Mesenchymal stem cell (in vitro differentiated cells and primary cell): ENCODE results near the gene POU1F1.
"Not testable (repeated sequence)": the region's sequence is repeated elsewhere in the genome, so short reads cannot be mapped to it uniquely, and the experiment has no call there.

Source experiments
- DNase-seq: peaks from one replicate; pipeline ENCODE4 v3.0.0-alpha.2; 2013
- H2AFZ ChIP-seq: one replicate; pipeline ENCODE4 v1.6.1; 2013; ENCODE audit warnings: low read depth, mild to moderate bottlenecking, control low read depth, inconsistent platforms, low read length, moderate library complexity
- H2AK5ac ChIP-seq: 2 replicates; pipeline ENCODE4 v1.6.1; 2013; ENCODE audit warnings: low read length, moderate library complexity, mild to moderate bottlenecking, inconsistent platforms; ENCODE audit not compliant: severe bottlenecking
- H2BK120ac ChIP-seq: one replicate; pipeline ENCODE4 v1.6.1; 2013; ENCODE audit warnings: low read depth, mild to moderate bottlenecking, inconsistent platforms, low read length, moderate library complexity
- H2BK12ac ChIP-seq, 2 experiments: one replicate each; pipeline ENCODE4 v1.6.1; 2013; ENCODE audit warnings: inconsistent platforms in 2 of 2, low read length in 2 of 2, mild to moderate bottlenecking in 2 of 2, moderate library complexity in 2 of 2, control low read depth in 1 of 2
- H2BK15ac ChIP-seq: one replicate; pipeline ENCODE4 v1.6.1; 2013; ENCODE audit warnings: mild to moderate bottlenecking, low read depth, inconsistent platforms; ENCODE audit not compliant: poor library complexity, severe bottlenecking
- H2BK5ac ChIP-seq: 2 replicates; pipeline ENCODE4 v1.6.1; 2013; ENCODE audit warnings: low read depth, mild to moderate bottlenecking, low read length, control low read depth, inconsistent platforms; ENCODE audit not compliant: poor library complexity, severe bottlenecking
- H3K14ac ChIP-seq, 2 experiments: one replicate each; pipeline ENCODE4 v1.6.1; 2013; ENCODE audit warnings: inconsistent platforms in 2 of 2, low read length in 2 of 2, control low read depth in 1 of 2, mild to moderate bottlenecking in 1 of 2, moderate library complexity in 1 of 2
- H3K18ac ChIP-seq, 2 experiments: one replicate each; pipeline ENCODE4 v1.6.1; 2013; ENCODE audit warnings: inconsistent platforms in 2 of 2, low read length in 2 of 2, control low read depth in 1 of 2, low read depth in 1 of 2, mild to moderate bottlenecking in 1 of 2
- H3K23ac ChIP-seq, 2 experiments: one replicate each; pipeline ENCODE4 v1.6.1; 2013; ENCODE audit warnings: inconsistent platforms in 2 of 2, low read length in 2 of 2, mild to moderate bottlenecking in 2 of 2, moderate library complexity in 2 of 2, control low read depth in 1 of 2
- H3K27ac ChIP-seq: 2 replicates; pipeline ENCODE4 v1.5.1; 2013; ENCODE audit warnings: mild to moderate bottlenecking, moderate library complexity, low read length, control low read depth, inconsistent platforms; ENCODE audit not compliant: poor library complexity, severe bottlenecking
- H3K27me3 ChIP-seq, 2 experiments: 2 replicates each; pipeline versions ENCODE4 v1.6.1 to v1.7.0; 2013; ENCODE audit warnings: low read length in 2 of 2, mild to moderate bottlenecking in 2 of 2, moderate library complexity in 2 of 2, control low read depth in 1 of 2, inconsistent platforms in 1 of 2; ENCODE audit not compliant: control insufficient read depth in 1 of 2, insufficient read depth in 1 of 2
- H3K36me3 ChIP-seq, 2 experiments: 2 replicates each; pipeline versions ENCODE4 v1.6.1 to v1.7.0; 2013; ENCODE audit warnings: low read length in 2 of 2, control low read depth in 1 of 2, inconsistent platforms in 1 of 2, low read depth in 1 of 2, mild to moderate bottlenecking in 1 of 2; ENCODE audit not compliant: insufficient read depth in 2 of 2, control insufficient read depth in 1 of 2
- H3K4ac ChIP-seq, 2 experiments: one replicate each; pipeline ENCODE4 v1.6.1; 2013; ENCODE audit warnings: inconsistent platforms in 2 of 2, low read length in 2 of 2, mild to moderate bottlenecking in 2 of 2, moderate library complexity in 2 of 2, control low read depth in 1 of 2, low read depth in 1 of 2
- H3K4me1 ChIP-seq: 2 replicates; pipeline ENCODE4 v1.6.1; 2013; ENCODE audit warnings: low read depth, low read length, control low read depth; ENCODE audit not compliant: control insufficient read depth, insufficient read depth
- H3K4me2 ChIP-seq: 2 replicates; pipeline ENCODE4 v1.6.1; 2013; ENCODE audit warnings: low read length, mild to moderate bottlenecking, inconsistent platforms; ENCODE audit not compliant: poor library complexity, severe bottlenecking
- H3K4me3 ChIP-seq, 2 experiments: 2 replicates each; pipeline versions ENCODE4 v1.5.1 to v1.7.0; 2013; ENCODE audit warnings: low read length in 2 of 2, mild to moderate bottlenecking in 2 of 2, control low read depth in 1 of 2, low read depth in 1 of 2; ENCODE audit not compliant: insufficient read depth in 1 of 2
- H3K79me1 ChIP-seq: replicated peaks from 2 replicates; pipeline ENCODE4 v1.6.1; 2013; ENCODE audit warnings: mild to moderate bottlenecking, control low read depth, low read length, inconsistent platforms; ENCODE audit not compliant: poor library complexity, severe bottlenecking
- H3K9ac ChIP-seq: 2 replicates; pipeline ENCODE4 v1.7.0; 2013; ENCODE audit warnings: mild to moderate bottlenecking, low read length, moderate library complexity
- H3K9me3 ChIP-seq: 2 replicates; pipeline ENCODE4 v1.7.0; 2013; ENCODE audit warnings: mild to moderate bottlenecking, low read length; ENCODE audit not compliant: control insufficient read depth
- H4K8ac ChIP-seq: one replicate; pipeline ENCODE4 v1.6.1; 2013; ENCODE audit warnings: inconsistent platforms, mild to moderate bottlenecking, low read length, moderate library complexity
- H4K91ac ChIP-seq: one replicate; pipeline ENCODE4 v1.6.1; 2013; ENCODE audit warnings: mild to moderate bottlenecking, low read length, inconsistent platforms
- WGBS: methylation state at CpG from one replicate; pipeline ENCODE4 v1.1.7; 2013; ENCODE audit warnings: mixed read lengths; 5-methylcytosine and 5-hydroxymethylcytosine counted together

POU1F1 gene

DNA sequence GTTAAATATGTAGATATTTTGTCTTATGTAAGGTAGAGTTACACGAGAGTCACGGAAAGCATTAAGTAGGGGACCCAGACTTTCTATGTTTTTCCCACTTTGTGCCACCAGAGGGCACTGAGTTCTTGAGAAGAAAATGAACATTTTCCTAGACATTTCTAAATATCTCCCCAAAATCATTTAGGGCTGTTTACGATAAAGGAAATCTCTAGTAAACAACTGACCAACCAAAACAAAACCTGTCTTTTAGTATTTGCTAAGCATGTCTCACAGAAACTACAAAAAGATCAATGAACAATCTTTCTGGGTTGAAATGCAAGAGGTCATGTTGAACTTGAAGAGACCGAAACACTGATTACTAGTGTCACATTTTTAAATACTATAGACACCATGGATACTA, 16.1 kb downstream of the POU1F1 start:
- H3K9ac ChIP-seq = peak overlapping the region; percentile 78
- peak overlapping the region in 1 of 2 experiments; percentile 23 for H3K4me3 ChIP-seq
- no peaks in the 10 kb centered on the region for H3K9me3 ChIP-seq
- H3K4me2 ChIP-seq = no peak overlapping the region
- peak; percentile 64 for DNase-seq
- no peaks in the 10 kb centered on the region for H3K4me1 ChIP-seq
- H4K91ac ChIP-seq = no peak overlapping the region
- no peak overlapping the region for H2BK5ac ChIP-seq
- no peak overlapping the region for H2AFZ ChIP-seq
- 43% methylated on average over 1 of the region's 4 CpGs for WGBS
- no peak overlapping the region for H3K14ac ChIP-seq
- H2BK120ac ChIP-seq = no peak overlapping the region
- H2AK5ac ChIP-seq = no peak overlapping the region
- H3K27ac ChIP-seq = no peak overlapping the region
- no peak overlapping the region for H3K4ac ChIP-seq
- H3K18ac ChIP-seq = no peak overlapping the region
- H2BK12ac ChIP-seq = no peak overlapping the region
- no peaks in the 10 kb centered on the region for H3K27me3 ChIP-seq
- no peak overlapping the region for H2BK15ac ChIP-seq
- H3K79me1 ChIP-seq = no peaks in the 10 kb centered on the region
- H3K23ac ChIP-seq = no peak overlapping the region
- no peak overlapping the region for H4K8ac ChIP-seq
- peaks cover 0 to 10% of the 10 kb centered on the region in 2 experiments for H3K36me3 ChIP-seq

DNA sequence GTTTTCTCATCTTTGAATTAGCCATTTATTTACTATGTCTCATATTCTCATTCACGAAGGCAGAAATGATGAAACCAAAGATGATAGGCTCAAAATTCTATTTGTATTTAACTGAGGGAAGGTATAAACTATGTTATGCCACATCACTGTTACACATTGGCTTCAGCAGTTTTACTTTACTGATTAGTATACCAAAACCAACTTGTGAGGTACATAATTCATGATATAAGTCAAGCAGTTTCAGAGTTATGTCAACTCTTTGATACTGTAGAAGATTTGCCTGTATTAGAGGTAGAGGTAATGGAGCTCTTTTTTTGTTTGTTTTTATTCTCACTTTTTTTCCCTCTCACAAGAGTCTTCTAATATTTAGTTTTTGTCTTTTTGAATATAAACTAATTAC, 26.4 kb downstream of the POU1F1 start:
- WGBS = no CpG with 5 or more reads among the region's 1 CpG
- no peak overlapping the region for H3K18ac ChIP-seq
- no peak overlapping the region for H2BK120ac ChIP-seq

DNA sequence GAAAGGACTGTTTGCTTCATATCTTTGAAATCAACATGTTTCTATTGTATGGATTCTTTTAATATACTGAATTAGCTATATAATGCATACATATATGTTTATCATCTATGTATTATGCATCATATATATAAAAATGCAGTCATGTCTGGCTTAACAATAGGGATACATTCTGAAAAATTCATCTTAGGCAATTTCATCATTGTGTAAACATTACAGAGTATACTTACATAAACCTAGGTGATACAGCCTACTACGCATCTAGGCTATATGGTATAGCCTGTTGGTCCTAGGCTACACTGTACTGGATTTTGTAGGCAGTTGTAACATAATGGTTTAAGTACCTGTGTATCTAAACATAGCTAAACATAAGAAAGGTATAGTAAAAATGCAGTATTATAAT, 27.6 kb downstream of the POU1F1 start:
- Histone ChIP-seq H3K27me3 (no peaks in the 10 kb centered on the region), H2BK12ac (no peak overlapping the region), H3K4me3 (no peak overlapping the region), H3K18ac (no peak overlapping the region), H3K4me2 (no peak overlapping the region), H3K4ac (no peak overlapping the region), H3K9ac (no peak overlapping the region), H4K91ac (no peak overlapping the region), H3K23ac (no peak overlapping the region), H4K8ac (no peak overlapping the region), H3K9me3 (no peaks in the 10 kb centered on the region), H2BK5ac (no peak overlapping the region), H3K4me1 (no peaks in the 10 kb centered on the region), H3K36me3 (peaks cover 0 to 67% of the 10 kb centered on the region in 2 experiments), H2AFZ (no peak overlapping the region), H2BK15ac (no peak overlapping the region), H3K79me1 (peaks cover 4% of the 10 kb centered on the region), H3K27ac (no peak overlapping the region), H2AK5ac (no peak overlapping the region), H2BK120ac (no peak overlapping the region), H3K14ac (no peak overlapping the region)
- WGBS = no CpG with 5 or more reads among the region's 1 CpG
- DNase-seq = no peak

More for the DNA sequence above, 26.4 kb downstream of the POU1F1 start:
- Histone ChIP-seq H2AFZ (no peak overlapping the region), H2BK12ac (no peak overlapping the region), H4K91ac (no peak overlapping the region), H2AK5ac (no peak overlapping the region), H3K79me1 (peaks cover 4% of the 10 kb centered on the region), H3K4me1 (no peaks in the 10 kb centered on the region), H3K36me3 (peaks cover 0 to 76% of the 10 kb centered on the region in 2 experiments), H2BK5ac (no peak overlapping the region), H2BK15ac (no peak overlapping the region), H3K23ac (no peak overlapping the region), H3K9ac (no peak overlapping the region), H3K9me3 (no peaks in the 10 kb centered on the region), H4K8ac (no peak overlapping the region), H3K4me2 (no peak overlapping the region), H3K14ac (no peak overlapping the region), H3K27me3 (no peaks in the 10 kb centered on the region), H3K4ac (no peak overlapping the region), H3K27ac (no peak overlapping the region), H3K4me3 (no peak overlapping the region)
- DNase-seq = no peak

DNA sequence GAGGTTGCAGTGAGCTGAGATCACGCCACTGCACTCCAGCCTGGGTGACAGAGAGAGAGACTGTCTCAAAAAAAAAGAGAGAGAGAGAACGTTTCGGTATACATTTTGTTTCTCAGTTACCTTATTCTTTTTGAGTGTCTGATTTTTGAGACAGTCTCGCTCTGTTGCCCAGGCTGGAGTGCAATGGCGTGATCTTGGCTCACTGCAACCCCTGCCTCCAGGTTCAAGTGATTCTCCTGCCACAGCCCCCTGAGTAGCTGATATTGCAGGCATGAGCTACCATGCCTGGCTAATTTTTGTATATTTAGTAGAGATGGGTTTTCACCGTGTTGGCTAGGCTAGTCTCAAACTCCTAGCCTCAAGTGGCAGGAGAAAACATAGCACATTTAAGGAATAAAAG, 28.2 kb downstream of the POU1F1 start:
- not testable (repeated sequence) for H2BK12ac ChIP-seq, H3K4ac ChIP-seq, H4K91ac ChIP-seq, H2BK5ac ChIP-seq, H2BK15ac ChIP-seq, H3K4me1 ChIP-seq, H2BK120ac ChIP-seq, H2AFZ ChIP-seq, H3K4me3 ChIP-seq, H3K23ac ChIP-seq, H3K14ac ChIP-seq, H4K8ac ChIP-seq, H3K79me1 ChIP-seq, H3K9me3 ChIP-seq, DNase-seq, H3K27ac ChIP-seq, H2AK5ac ChIP-seq, H3K4me2 ChIP-seq, H3K27me3 ChIP-seq, H3K18ac ChIP-seq, H3K9ac ChIP-seq
- WGBS = 95% methylated on average over 6 of the region's 6 CpGs
- peaks cover 0 to 61% of the 10 kb centered on the region in 2 experiments for H3K36me3 ChIP-seq
